Posterior cingulate gyrus (tissue), 11 donors: ENCODE data around the gene ANKFN1.
"Not testable (repeated sequence)": the region's sequence is repeated elsewhere in the genome, so short reads cannot be mapped to it uniquely, and the experiment has no call there.

Source experiments
- DNase-seq, 10 donors: peaks; one replicate each; pipeline versions ENCODE4 v3.0.0 to v3.0.0-alpha.2; 2020 to 2021; ENCODE audit warnings: mixed read lengths in 3 of 10
- intact Hi-C: fragments of 100-400 bp; cut with DNase I; formaldehyde crosslinking; loops from one replicate; pipeline ENCODE4 v1.15.1; 2023

The ANKFN1 gene

DNA sequence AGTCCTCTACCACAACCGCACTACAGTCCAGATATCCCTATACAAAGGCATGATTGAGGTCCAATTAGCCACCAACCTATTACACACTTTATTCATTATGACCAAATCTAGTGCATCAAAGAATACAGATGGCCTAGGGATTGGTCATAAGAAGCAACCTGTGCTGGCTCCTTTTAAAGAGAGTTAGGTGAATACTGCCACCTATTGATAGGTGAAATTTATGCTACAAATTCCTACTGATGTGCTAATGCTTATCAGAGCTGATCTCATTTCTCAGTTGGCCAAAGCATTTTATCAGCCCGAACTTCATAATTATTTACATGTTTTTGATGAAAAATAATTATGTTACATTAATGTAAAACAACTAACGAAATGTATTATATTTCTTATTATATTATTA, 166.3 kb downstream of the ANKFN1 start:
- DNase-seq = no peak
- intact Hi-C loops = no loop called here

DNA sequence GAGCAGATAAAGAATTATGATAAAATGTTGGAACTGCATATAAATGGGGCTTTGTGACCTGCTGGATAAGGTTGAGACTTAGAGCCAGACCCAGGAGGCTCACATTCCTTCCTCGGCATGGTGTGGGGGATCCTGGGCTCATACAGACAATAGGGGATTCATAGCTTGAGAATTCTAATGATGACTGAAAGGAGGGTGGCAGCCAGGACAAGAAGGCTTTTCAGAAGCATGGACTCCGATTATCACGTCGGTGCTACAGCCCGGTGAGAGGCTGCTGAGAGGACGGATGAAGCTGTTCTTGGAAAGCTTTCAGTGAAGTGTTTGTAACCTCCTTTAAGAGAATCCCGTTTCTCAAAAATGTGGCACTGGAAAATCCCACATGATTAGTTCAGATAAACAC, 167.2 kb downstream of the ANKFN1 start:
- intact Hi-C loops = no loop called here
- no peak for DNase-seq

DNA sequence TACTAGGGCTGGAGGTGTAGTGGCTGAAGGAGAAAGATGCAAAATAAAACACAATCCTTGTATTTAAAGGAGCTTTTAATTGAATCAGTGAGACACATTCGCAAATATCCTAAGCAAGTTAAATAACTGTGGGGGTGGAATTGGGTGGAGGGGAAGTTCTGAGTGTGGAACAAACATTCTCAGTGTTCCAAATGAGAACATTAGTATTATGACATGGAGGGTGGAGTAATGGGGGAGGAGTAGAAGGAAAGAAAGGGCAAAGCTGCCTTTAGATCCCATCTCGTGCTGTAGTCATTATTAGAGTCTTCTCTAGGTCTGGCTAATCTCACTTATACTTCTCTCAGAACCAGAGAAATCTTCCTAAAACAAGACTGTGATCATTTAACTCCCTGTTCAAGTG, 169.7 kb downstream of the ANKFN1 start:
- intact Hi-C loops = no loop called here
- no peak for DNase-seq

DNA sequence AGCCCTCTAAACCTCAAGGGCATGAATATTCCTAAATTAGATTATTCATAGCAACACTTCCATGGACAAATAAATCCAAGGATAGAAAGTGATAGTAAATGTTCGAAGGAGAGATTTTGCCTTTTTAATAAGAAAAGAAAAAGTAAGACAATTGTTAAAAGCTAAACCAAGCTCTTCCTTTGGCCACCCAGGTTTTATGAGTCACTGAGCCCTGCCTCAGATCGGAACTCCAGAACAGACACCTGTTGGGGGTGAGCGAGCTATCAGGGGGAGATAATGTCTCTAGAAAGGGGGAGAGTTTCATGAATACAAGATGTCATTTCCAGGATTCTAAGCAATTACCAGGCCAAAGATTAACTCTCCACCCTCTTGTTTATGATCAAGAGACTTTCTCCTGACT, 171.4 kb downstream of the ANKFN1 start:
- intact Hi-C loops = no loop called here
- no peak for DNase-seq

DNA sequence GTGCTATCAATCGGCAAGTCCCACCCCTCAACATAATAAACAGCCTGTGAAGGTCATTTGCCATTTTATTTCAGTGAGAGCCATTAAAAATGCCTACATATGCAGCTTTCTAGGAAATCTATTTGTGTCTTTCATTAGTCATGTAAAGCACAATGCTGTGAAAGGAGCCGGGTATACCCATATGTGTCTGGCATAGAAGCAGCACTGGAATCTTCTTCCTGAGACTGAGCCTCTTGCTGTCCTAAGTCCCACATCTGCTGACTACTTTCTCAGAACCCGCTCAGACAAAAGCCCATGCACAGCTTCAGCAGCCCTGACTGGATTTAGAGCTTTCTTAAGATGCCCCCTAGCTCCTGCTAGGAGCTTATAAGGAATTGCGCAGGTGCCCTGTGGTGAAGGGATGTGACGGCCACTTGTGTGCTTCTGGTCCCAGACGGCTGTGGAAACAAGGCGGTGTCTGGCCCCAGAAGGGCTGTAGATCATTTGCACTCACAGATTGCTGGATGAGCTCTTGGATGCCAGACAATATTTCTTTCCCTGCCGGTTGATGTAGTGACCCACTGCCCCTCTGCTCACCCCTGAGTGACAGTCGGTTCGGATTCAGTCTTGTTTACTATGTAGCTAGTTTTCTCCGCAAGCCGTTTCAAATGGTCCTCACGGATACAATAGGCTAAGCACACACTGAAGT, 172.2 kb downstream of the ANKFN1 start:
- intact Hi-C loops = no loop called here

DNA sequence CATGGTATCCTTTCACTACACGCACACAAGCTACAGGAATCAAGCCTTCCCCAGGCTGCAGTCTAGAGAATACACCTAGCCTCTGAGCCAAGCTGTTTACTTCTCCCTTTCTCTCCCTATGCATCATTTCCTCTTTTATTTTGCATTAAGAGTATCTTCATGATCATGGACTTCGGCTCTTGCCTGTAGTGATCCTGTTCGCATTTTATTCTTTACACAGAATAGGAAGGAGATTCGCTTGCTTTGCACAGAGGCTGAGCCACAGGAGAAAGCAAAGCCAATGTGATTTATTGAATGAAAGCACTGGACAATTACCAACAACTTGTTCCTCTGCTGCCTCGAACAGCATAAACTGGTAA, 172.7 kb downstream of the ANKFN1 start:
- no peak for DNase-seq
- intact Hi-C loops = no loop called here

More for the DNA sequence above, 172.2 kb downstream of the ANKFN1 start:
- no peak for DNase-seq

DNA sequence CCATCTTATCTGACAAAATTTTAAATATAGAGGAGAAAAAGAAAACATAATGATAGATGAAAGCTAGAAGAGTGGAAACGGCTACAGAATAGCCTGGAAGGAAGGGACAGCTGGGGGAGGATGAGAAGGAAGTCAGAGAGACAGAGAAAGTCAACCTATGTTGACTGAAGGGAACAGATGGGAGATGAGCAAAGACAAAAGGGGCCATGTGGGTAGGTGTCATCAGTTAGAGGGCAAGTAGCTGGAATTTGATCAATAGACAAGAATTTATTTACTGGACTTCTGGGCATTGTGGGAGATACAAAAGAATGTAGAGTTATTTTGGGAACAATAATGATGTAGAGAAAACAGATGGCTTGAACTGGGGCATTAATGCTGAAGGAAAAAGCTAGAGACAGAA, 194.4 kb downstream of the ANKFN1 start:
- intact Hi-C loops = no loop called here
- DNase-seq = no peak

DNA sequence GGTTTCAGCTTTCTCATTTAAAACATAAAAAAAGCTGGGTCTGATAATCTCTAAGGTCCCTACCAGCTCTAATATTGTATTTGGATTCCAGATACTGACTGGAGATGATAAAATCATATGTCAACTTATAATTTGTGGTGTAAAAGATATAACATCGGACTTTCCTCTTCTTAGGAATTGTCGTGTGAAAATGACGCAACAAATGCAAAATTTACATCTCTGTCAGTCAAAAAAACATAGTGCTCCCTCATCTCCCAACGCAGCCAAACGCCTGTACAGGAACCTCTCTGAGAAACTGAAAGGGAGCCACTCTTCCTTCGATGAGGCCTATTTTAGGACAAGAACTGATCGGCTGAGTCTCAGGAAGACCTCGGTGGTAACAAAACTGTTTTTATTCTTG, 197.3 kb downstream of the ANKFN1 start:
- intact Hi-C loops = no loop called here
- no peak for DNase-seq

DNA sequence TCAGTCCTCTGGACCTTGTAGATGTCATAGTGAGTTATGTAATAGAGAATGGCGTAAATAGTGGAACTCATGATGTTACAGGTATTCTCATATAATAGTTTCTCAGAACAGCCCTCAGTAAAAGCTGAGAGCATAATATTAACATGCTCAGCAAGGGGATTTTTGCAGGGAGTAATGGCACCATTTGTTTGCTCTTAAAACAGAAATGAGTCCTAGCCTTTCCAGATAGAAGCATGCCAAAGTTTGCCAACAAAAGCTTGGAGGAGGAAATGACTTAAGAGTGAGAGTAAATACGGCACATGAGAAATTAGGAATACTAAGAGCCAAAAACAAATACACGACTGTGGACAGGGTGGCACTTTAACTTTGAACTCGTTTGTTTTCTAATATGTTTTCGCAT, 198.4 kb downstream of the ANKFN1 start:
- intact Hi-C loops = no loop called here
- DNase-seq = no peak

DNA sequence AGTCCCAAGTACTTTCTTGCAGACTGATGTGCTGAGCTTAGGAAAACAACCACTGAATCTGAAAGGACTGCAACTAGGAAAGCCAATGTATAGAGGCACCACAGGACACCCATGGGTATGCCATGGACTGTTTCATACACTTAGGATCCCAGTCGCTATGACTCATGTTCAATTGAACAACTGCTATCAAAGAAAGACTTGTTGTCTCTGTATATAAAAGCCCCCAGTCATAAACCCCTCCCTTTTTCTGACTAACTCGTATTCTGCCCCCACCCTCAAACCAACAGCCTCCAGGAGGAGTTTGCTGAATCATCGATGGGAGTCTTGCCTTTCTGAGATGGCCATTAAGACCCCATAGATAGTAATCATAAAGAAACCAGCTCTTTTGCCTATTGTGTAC, 205.4 kb downstream of the ANKFN1 start:
- DNase-seq = no peak
- intact Hi-C loops = no loop called here

DNA sequence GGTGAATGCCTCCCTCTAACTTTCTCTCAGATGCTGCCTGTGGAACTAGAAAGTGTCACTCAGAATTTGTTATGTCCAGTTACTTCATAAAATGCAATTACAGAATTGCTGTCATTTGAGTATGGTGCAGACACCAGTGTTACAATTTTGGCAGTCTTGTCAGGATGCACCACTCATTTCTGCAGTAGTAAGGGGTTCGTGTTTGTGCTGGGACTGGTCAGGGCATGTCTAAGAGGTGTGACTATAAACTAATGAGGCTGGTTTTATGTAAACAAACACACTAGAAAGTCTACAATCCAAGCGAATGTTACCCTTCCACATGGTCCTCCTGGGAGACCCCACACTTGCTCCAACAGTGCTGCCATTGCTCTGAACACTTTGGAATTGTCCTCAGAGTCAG, 206.2 kb downstream of the ANKFN1 start:
- intact Hi-C loops = no loop called here
- no peak for DNase-seq

DNA sequence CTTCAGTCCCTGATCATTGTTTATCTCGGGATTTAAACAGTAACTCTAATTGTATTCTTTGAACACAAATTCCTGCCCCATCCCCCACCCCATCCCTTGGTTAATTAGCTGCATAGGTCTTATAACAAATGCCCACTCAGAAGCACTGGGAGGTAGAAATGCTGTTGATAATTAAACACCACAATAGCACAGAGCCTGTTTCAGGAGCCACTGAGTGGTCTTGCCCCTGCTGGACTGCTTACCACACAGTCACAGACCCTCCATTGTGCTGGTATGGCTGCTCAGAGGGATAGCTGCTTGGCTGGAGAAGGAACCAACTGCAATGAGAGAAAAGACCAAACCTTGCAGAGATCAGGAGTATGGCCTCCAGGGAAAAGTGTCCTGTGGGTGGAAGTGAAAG, 214.1 kb downstream of the ANKFN1 start:
- intact Hi-C loops = no loop called here
- DNase-seq = no peak

DNA sequence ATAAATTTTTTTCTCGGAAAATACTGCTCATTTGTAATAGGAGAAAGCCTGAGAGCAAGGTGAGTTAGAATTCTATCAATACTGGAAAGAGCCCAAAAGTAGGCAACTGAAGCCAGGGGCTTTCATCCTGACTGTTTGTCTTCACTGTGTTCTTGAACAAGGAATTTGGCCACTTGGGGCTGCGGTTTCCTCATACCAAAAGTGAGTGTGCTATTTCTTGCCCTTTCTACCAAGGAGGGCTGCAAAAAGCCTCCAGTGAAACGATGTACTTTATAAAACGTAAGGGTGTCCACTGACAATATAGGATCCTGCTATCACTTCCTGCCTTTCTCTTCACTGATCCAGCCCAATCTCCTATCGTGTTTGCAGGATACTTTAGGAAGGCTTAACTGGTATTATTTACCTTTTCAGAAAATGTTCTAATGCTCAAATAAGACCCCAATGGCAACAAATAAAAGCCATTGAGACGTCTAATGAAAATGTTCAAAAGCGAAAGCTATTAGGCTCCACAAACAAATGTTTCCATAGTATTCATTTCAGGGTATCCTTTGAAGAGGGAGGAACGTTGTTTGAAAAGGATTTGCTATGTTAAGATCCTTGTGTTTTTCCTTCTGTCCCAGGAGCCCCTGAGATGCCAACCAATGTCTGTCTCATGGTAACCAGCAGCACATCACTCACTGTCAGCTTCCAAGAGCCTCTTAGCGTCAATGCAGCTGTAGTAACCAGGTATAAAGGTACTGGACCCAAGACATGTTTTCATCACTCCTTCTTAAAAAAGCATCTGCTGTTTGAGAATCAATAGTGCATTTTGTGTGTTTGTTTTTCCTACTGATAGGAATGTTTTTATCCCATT, 220.9 kb downstream of the ANKFN1 start:
- no peak for DNase-seq

DNA sequence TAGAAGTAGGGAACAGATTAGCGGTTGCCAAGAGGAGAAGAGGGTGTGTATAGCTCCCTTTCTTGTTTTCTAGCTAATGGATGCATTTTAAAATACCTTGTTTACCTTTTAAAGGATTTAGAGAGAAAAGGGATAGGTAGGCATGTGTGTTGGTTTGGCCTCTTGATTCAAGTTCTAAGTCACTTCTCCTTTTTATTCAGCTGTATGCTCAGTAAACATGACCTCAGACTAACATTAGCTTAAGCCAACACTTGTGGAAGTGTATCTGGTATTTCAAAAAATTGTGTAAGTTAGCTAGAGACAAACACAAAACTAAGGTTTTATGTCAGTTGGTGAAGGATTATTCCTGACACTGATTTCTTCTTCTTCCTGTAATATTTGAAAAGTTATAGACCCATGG, 236.1 kb downstream of the ANKFN1 start:
- DNase-seq = no peak
- intact Hi-C loops = no loop called here

More for the DNA sequence above, 220.9 kb downstream of the ANKFN1 start:
- intact Hi-C loops = no loop called here

DNA sequence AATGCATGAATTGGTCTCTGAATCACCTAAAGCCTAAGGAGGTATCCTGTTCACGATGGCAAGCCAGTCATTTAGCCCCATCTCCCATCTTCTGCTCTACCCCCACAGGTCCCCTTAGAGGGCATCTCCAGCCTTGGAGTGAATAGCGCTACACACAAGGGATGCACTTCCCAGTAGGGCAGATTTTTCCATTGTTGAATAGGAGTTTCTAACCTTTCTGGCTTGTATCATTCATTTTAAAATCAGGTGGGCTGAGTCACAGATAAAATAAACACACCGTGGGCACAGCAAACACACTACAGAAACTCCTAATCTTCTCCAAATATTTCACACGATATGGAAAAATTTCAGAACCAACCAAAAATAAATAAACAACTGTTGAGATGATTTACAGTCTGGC, 239.0 kb downstream of the ANKFN1 start:
- DNase-seq = no peak
- intact Hi-C loops = no loop called here

DNA sequence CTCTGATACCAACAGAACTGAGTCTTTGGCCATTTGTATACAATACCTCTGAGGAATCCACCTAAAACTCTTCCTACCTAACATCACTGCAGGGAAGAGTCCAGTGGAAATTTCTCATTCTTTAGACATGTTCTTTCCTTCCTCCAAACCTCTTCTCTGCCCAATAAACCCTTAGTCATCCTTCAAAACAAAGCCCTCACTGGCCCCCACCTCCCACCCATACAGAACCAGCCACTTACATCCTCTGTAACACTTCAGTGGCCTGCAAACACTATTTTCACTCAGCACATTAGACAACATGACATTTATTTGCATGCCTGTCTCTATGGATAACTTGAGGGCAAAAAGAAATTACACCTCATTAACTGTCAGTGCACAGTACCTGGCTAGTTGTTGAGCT, 239.9 kb downstream of the ANKFN1 start:
- intact Hi-C loops = no loop called here
- DNase-seq = no peak

DNA sequence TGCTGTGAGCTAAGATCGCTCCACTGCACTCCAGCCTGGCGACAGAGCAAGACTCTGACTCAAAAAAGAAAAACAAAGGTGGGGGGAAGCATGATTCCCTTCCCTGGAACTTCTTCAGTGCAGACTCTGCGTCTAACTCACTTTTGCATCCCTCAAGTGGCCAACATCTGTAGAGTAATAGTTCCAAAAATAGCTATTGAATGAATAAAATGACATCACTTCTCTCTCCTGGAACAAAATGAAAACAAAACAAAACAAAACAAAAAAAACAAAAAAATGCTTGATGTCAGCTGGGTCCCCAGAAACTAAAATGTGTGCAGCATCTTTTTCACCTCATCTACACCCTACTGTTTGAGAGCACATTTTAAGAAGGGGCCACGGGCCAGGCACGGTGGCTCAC, 242.5 kb downstream of the ANKFN1 start:
- DNase-seq = no peak
- intact Hi-C loops = no loop called here

DNA sequence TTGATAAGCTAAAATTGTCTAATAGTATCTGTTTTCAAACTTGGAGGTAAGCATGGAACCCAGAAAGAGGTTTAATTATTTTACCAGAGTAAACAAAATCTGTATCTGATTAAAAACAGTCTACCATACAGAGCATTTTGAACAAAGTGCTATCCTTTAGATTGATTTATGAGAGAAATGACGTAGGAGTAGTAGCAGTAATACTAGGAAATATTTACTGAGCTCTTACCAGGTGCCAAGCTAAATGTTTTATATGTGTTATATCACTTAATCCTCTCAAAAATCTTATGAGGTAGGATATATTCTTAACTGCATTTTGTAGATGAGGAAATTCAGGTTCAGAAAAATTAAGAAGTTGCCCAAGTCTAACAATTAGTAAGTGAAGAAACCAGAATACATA, 253.8 kb downstream of the ANKFN1 start:
- intact Hi-C loops = no loop called here
- no peak for DNase-seq

DNA sequence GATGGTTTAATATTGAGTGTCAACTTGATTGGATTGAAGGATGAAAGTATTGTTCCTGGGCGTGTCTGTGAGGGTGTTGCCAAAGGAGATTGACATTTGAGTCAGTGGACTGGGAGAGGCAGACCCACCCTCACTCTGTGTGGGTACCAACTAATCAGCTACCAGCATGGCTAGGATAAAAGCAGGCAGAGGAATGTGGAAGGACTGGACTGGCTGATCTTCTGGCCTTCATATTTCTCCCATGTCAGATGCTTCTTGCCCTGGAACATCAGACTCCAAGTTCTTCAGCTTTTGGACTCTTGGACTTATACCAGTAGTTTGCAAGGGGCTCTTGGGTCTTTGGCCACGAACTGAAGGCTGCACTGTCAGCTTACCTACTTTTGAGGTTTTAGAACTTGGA, 259.1 kb downstream of the ANKFN1 start:
- intact Hi-C loops, DNase-seq: not testable (repeated sequence)

DNA sequence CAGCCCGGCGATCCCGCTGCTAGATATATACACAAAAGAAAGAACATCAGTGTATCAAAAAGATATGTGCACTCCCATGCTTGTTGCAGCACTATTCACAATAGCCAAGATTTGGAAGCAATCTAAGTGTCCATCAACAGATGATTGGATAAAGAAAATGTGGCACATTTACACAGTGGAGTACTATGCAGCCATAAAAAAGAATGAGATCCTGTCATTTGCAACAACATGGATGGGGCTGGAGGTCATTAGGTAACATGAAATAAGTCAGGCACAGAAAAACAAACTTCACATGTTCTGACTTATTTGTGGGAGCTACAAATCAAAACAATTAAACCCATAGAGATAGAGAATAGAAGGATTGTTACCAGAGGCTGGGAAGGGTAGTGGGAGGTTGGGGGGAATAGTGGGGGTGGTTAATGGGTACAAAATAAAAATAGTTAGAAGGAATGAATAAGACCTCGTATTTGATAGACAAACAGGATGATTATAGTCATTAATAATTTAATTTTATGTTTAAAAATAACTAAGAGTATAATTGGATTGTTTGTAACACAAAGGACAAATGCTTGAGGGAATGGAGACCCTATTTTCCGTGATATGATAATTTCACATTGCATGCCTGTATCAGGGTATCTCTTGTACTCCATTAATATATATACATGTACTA, 263.5 kb downstream of the ANKFN1 start:
- DNase-seq = no peak
- intact Hi-C loops = no loop called here

DNA sequence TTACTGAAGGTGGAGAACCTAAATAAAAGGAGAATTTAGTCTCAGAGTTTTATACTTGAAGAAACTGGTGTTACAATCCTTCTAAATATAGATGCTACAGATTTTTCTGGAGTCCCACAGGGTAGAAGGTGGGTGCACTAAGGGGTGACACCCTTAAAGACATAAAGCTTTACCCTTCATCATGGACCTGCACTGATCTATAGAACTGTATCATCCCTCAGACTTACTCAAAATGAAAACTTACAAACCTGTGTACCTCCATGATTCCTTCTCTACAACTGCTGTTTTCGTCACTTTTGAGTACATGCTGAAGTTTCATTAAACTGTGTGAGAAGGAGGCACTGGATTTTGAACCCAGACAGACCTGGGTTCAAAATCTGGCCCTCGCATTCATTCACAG, 270.7 kb downstream of the ANKFN1 start:
- DNase-seq = no peak
- intact Hi-C loops = no loop called here

DNA sequence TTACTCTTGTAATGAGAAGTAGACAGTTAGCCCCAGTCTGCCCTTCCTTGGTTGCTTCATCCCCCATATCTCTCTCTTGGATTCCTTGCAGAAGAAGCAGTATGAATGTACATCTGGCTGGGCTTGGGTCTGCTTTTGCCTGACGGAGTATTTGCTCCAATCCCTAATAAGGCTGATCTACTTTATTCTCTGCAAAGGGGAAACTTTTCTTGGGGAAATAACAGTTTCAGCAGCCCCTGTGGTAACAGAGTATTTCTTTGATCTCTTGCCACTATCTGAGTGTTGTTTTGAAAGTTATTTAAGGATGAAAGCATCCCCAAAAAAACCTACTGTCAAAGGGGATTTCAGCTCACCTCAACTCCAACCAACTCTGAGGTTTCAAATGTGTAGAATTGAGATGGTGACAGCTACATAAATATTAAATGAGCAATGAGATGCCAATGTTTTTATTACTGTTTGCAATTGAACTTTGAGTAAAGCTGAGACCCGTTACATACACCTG, 271.3 kb downstream of the ANKFN1 start:
- intact Hi-C loops = no loop called here

More for the DNA sequence above, 271.3 kb downstream of the ANKFN1 start:
- DNase-seq = no peak
